BLaER1 treated with 17β-estradiol and CSF1 and Interleukin-3, amounts not matched to agents 10 nM and 100 nM (cell line): ENCODE data around the gene AP1G1.

Source experiments
- H3K27ac ChIP-seq, 11 experiments: shearing (Covaris generic); formaldehyde crosslinking; 2 replicates each; pipeline ENCODE4 v1.8.1; 2022
- H3K27me3 ChIP-seq, 11 experiments: shearing (Covaris generic); formaldehyde crosslinking; 2 replicates each; pipeline ENCODE4 v1.8.1; 2022
- H3K36me3 ChIP-seq, 11 experiments: shearing (Covaris generic); formaldehyde crosslinking; 2 replicates each; pipeline ENCODE4 v1.8.1; 2022
- H3K4me1 ChIP-seq, 10 experiments: shearing (Covaris generic); formaldehyde crosslinking; 2 replicates each; pipeline ENCODE4 v1.8.1; 2022
- H3K4me2 ChIP-seq, 11 experiments: shearing (Covaris generic); formaldehyde crosslinking; 2 replicates each; pipeline ENCODE4 v1.8.1; 2022
- H3K4me3 ChIP-seq, 10 experiments: shearing (Covaris generic); formaldehyde crosslinking; 2 replicates each; pipeline ENCODE4 v1.8.1; 2022
- H3K9ac ChIP-seq, 11 experiments: shearing (Covaris generic); formaldehyde crosslinking; 2 replicates each; pipeline ENCODE4 v1.8.1; 2022
- H3K9me3 ChIP-seq, 11 experiments: shearing (Covaris generic); formaldehyde crosslinking; replicated peaks in 1 of 11; 2 replicates each; pipeline ENCODE4 v1.8.1; 2022
- H4K20me1 ChIP-seq, 11 experiments: shearing (Covaris generic); formaldehyde crosslinking; 2 replicates each; pipeline ENCODE4 v1.8.1; 2022
- Cebpa-rat ChIP-seq, 11 experiments: shearing (Covaris generic); IDR thresholded peaks; 2 replicates each; pipeline ENCODE4 v1.8.1; 2022

AP1G1 gene

GRCh38 chr16:71726476-71727315 is 81.9 kb downstream of the AP1G1 start:
- Histone ChIP-seq H3K27me3 (peaks cover 6 to 18% (median 17%) of the 10 kb centered on the region in 11 experiments; a peak in 21 of 22 replicates), H3K36me3 (peaks cover 17 to 28% (median 23%) of the 10 kb centered on the region in 11 experiments), H4K20me1 (peaks cover 0 to 44% (median 23%) of the 10 kb centered on the region in 11 experiments; a peak in 18 of 22 replicates), H3K9ac (peak overlapping the region in 3 of 11 experiments; percentile 21 to 39 (median 32); a peak in 3 of 22 replicates), H3K9me3 (no peaks in the 10 kb centered on the region), H3K4me3 (no peak overlapping the region; a peak in 1 of 20 replicates), H3K4me1 (peaks cover 39 to 55% (median 46%) of the 10 kb centered on the region in 10 experiments), H3K27ac (peak overlapping the region in 5 of 11 experiments; percentile 35 to 65 (median 43); a peak in 10 of 22 replicates), H3K4me2 (peak overlapping the region; percentile 31 to 84 (median 62); a peak in 21 of 22 replicates)
- TF ChIP-seq Cebpa-rat (IDR thresholded peaks at IDR 0.05): no peak

GRCh38 chr16:71724320-71724751 is 84.3 kb downstream of the AP1G1 start, which contains the start of gene PHLPP2:
Gene PHLPP2 (minus strand): TSS chr16:71724701. CDS start chr16:71714795, 9,906 bp downstream.
- Histone ChIP-seq H3K9me3 (no peaks in the 10 kb centered on the region), H3K4me1 (peaks cover 46 to 61% (median 52%) of the 10 kb centered on the region in 10 experiments), H3K27me3 (peaks cover 6 to 18% (median 17%) of the 10 kb centered on the region in 11 experiments; a peak in 21 of 22 replicates), H3K9ac (peak within 1 kb of the TSS; percentile 80 to 93 (median 86)), H3K4me2 (peak within 1 kb of the TSS; percentile 82 to 96 (median 89)), H3K36me3 (peaks cover 0 to 5% (median 3%) of the 10 kb centered on the region in 11 experiments; a peak in 5 of 22 replicates), H3K27ac (peak within 1 kb of the TSS; percentile 54 to 86 (median 79); a peak in 21 of 22 replicates), H3K4me3 (peak within 1 kb of the TSS; percentile 83 to 94 (median 88)), H4K20me1 (peaks cover 0 to 60% (median 30%) of the 10 kb centered on the region in 11 experiments; a peak in 18 of 22 replicates)
- no peak for TF ChIP-seq Cebpa-rat (IDR thresholded peaks at IDR 0.05)

- H3K9ac ChIP-seq: peak overlapping the region; percentile 80 to 93 (median 86)
- no peak for TF ChIP-seq Cebpa-rat (IDR thresholded peaks at IDR 0.05)
- H3K36me3 ChIP-seq: 0 out of 22 replicates have a peak, but pooled peaks cover 0 to 4% (median 0%) of the 10 kb centered on the region in 11 experiments
- H4K20me1 ChIP-seq: peaks cover 0 to 63% (median 33%) of the 10 kb centered on the region in 11 experiments; a peak in 18 of 22 replicates
- H3K27ac ChIP-seq: peak overlapping the region; percentile 54 to 86 (median 79); a peak in 21 of 22 replicates
- no peaks in the 10 kb centered on the region for H3K9me3 ChIP-seq
- peak overlapping the region; percentile 83 to 94 (median 88) for H3K4me3 ChIP-seq
- peak overlapping the region; percentile 81 to 96 (median 89) for H3K4me2 ChIP-seq
- peaks cover 45 to 55% (median 53%) of the 10 kb centered on the region in 10 experiments for H3K4me1 ChIP-seq
- H3K27me3 ChIP-seq: peaks cover 6 to 18% (median 17%) of the 10 kb centered on the region in 11 experiments; a peak in 21 of 22 replicates
These were observed 84.9 kb downstream of the AP1G1 start for GRCh38 chr16:71723537-71724319.

GRCh38 chr16:71722801-71723536 is 85.7 kb downstream of the AP1G1 start:
- Histone ChIP-seq H3K27me3 (peaks cover 6 to 18% (median 17%) of the 10 kb centered on the region in 11 experiments; a peak in 21 of 22 replicates), H3K27ac (peak overlapping the region; percentile 54 to 86 (median 79); a peak in 21 of 22 replicates), H3K4me2 (peak overlapping the region; percentile 81 to 96 (median 89)), H3K4me1 (peaks cover 38 to 48% (median 45%) of the 10 kb centered on the region in 10 experiments), H3K9ac (peak overlapping the region; percentile 80 to 93 (median 86)), H3K36me3 (peaks cover 0 to 7% (median 0%) of the 10 kb centered on the region in 11 experiments; a peak in 1 of 22 replicates), H3K4me3 (peak overlapping the region; percentile 83 to 94 (median 88)), H3K9me3 (no peaks in the 10 kb centered on the region), H4K20me1 (peaks cover 0 to 66% (median 32%) of the 10 kb centered on the region in 11 experiments; a peak in 18 of 22 replicates)
- no peak for TF ChIP-seq Cebpa-rat (IDR thresholded peaks at IDR 0.05)

GRCh38 chr16:71721066-71721740 is 87.4 kb downstream of the AP1G1 start:
- H4K20me1 ChIP-seq: peaks cover 0 to 81% (median 35%) of the 10 kb centered on the region in 11 experiments; a peak in 18 of 22 replicates
- H3K27me3 ChIP-seq: peaks cover 6 to 18% (median 17%) of the 10 kb centered on the region in 11 experiments; a peak in 21 of 22 replicates
- H3K9me3 ChIP-seq: no peaks in the 10 kb centered on the region
- no peak overlapping the region for H3K4me3 ChIP-seq
- TF ChIP-seq Cebpa-rat (IDR thresholded peaks at IDR 0.05): no peak
- H3K36me3 ChIP-seq: peaks cover 0 to 7% (median 0%) of the 10 kb centered on the region in 11 experiments; a peak in 1 of 22 replicates
- H3K4me1 ChIP-seq: peaks cover 20 to 30% (median 29%) of the 10 kb centered on the region in 10 experiments
- H3K4me2 ChIP-seq: peak overlapping the region in 7 of 11 experiments; percentile 81 to 95 (median 89); a peak in 8 of 22 replicates
- no peak overlapping the region for H3K9ac ChIP-seq
- no peak overlapping the region for H3K27ac ChIP-seq

GRCh38 chr16:71712501-71712900 is 96.1 kb downstream of the AP1G1 start:
- no peak overlapping the region for H3K9ac ChIP-seq
- H3K4me1 ChIP-seq: peaks cover 0 to 4% (median 0%) of the 10 kb centered on the region in 10 experiments; a peak in 1 of 20 replicates
- H3K4me3 ChIP-seq: no peak overlapping the region
- H3K27me3 ChIP-seq: no peaks in the 10 kb centered on the region
- H3K36me3 ChIP-seq: peaks cover 0 to 29% (median 17%) of the 10 kb centered on the region in 11 experiments; a peak in 17 of 22 replicates
- H3K9me3 ChIP-seq: no peaks in the 10 kb centered on the region
- H3K4me2 ChIP-seq: no peak overlapping the region
- TF ChIP-seq Cebpa-rat (IDR thresholded peaks at IDR 0.05): no peak
- H4K20me1 ChIP-seq: peaks cover 0 to 72% (median 0%) of the 10 kb centered on the region in 11 experiments; a peak in 9 of 22 replicates
- H3K27ac ChIP-seq: no peak overlapping the region

- Histone ChIP-seq H3K27ac (no peak overlapping the region), H3K9ac (no peak overlapping the region), H4K20me1 (peaks cover 0 to 65% (median 0%) of the 10 kb centered on the region in 11 experiments; a peak in 9 of 22 replicates), H3K36me3 (peaks cover 0 to 35% (median 19%) of the 10 kb centered on the region in 11 experiments; a peak in 18 of 22 replicates), H3K4me2 (no peak overlapping the region), H3K27me3 (no peaks in the 10 kb centered on the region), H3K9me3 (no peaks in the 10 kb centered on the region), H3K4me1 (peaks cover 0 to 4% (median 0%) of the 10 kb centered on the region in 10 experiments; a peak in 1 of 20 replicates), H3K4me3 (no peak overlapping the region)
- TF ChIP-seq Cebpa-rat (IDR thresholded peaks at IDR 0.05): no peak
These were observed 96.8 kb downstream of the AP1G1 start for GRCh38 chr16:71711789-71712188.
